HG03575 (cell line): ENCODE data around the gene NDFIP1.
"Not testable (repeated sequence)": the region's sequence is repeated elsewhere in the genome, so short reads cannot be mapped to it uniquely, and the experiment has no call there.

ENCODE experiments used
- ATAC-seq: cut with Tn5 transposase; IDR thresholded peaks from one replicate; pipeline ENCODE4 v1.9.1; 2021; ENCODE audit not compliant: unreplicated experiment, insufficient number of reproducible peaks, low FRiP score; ENCODE audit errors: extremely low read depth

Gene NDFIP1

GRCh38 chr5:142088855-142089479 lies 19.6 kb upstream of the NDFIP1 start:
- not testable (repeated sequence) for ATAC-seq

DNA sequence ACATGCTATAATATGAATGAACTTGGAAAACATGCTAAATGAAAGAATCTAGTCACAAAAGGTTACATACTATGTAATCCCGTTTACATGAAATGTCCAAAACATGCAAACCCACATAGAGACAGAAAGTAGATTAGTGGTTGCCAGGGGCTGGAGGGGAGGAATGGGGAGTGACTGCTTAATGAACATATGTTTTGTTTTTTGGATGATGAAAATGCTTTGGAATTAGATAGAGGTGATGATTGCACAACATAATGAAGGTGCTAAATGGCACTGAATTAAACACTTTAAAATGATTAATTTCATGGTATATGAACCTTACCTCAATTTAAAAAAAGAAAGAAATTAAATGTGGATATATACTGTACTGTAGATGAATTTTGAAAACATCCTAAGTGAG lies 17.6 kb upstream of the NDFIP1 start:
- no peak for ATAC-seq

- ATAC-seq = no peak
Observed at GRCh38 chr5:142091922-142092321, 16.7 kb upstream of the NDFIP1 start.

DNA sequence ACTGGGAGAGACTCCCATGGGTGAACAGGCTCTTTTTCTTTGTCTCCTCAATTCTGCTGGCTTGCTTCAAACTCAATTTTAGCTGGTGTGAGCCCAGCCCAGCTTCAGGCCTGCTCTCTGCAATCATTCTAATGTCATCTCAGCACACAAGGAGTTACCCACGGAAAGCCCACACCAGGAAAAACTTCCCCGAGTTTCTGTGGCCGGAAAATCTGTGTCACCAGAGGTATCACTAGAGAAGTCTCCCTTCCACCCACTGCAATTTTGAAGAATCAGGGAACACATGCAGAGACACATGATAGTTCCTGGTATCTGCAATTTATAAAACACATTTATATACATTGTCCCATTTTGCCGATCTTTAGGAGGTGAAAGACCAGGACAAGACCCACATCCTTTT lies 13.5 kb upstream of the NDFIP1 start:
- no peak for ATAC-seq

- ATAC-seq = no peak
Observed at GRCh38 chr5:142095651-142096330, 12.8 kb upstream of the NDFIP1 start.

- ATAC-seq = no peak
Observed at GRCh38 chr5:142096382-142096781, 12.2 kb upstream of the NDFIP1 start.

- ATAC-seq = no peak
Observed at GRCh38 chr5:142097681-142098080, 10.9 kb upstream of the NDFIP1 start.

DNA sequence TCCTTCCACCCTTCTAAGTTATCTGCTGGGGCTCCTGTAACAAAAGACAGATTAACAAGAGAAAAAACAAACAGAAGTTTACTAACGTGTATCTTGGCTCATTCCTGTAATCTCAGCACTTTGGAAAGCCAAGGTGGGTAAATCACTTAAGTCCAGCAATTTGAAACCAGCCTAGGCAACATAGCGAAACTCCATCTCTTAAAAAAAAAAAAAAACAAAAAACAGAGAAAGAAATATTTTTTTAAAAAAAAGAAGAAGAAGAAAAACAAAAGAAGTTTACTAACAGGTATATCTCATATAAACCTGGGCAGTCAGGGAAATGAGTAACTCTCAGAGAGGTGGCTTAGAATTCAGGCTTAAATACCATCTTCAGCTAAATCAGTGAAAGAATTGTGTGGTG lies 10.3 kb upstream of the NDFIP1 start:
- ATAC-seq = no peak

DNA sequence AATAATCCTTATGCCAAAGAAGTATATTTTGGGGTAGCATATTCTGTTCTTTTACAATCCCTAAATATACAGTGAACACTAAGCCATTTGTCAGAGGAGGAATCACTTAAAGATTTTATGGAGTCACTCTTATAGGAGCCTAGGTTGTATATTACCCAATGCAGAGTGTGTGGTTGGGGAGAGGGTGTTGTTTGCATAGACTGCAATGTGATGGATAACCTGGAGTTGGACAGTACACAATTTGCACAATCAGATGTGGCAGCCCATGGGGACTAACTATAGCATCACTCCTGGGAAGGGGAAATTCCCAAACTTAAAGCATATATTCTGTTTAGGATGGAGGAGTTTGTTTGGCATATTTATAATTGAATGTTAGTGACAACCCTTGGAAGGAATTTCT lies 9.6 kb upstream of the NDFIP1 start:
- ATAC-seq = no peak

DNA sequence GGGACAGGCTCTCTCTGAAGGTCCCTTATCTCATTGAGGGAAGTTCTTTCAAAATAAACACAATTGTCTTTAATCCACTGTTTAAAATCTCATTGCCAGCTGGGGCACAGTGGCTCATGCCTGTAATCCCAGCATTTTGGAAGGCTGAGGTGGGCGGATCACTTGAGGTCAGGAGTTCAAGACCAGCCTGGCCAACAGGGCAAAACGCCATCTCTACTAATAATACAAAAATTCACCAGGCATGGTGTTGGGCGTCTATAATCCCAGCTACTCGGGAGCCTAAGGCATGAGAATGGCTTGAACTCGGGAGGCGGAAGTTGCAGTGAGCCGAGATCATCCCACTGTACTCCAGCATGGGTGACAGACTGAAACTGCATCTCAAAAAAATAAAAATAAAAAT lies 8.3 kb upstream of the NDFIP1 start:
- ATAC-seq = no peak

DNA sequence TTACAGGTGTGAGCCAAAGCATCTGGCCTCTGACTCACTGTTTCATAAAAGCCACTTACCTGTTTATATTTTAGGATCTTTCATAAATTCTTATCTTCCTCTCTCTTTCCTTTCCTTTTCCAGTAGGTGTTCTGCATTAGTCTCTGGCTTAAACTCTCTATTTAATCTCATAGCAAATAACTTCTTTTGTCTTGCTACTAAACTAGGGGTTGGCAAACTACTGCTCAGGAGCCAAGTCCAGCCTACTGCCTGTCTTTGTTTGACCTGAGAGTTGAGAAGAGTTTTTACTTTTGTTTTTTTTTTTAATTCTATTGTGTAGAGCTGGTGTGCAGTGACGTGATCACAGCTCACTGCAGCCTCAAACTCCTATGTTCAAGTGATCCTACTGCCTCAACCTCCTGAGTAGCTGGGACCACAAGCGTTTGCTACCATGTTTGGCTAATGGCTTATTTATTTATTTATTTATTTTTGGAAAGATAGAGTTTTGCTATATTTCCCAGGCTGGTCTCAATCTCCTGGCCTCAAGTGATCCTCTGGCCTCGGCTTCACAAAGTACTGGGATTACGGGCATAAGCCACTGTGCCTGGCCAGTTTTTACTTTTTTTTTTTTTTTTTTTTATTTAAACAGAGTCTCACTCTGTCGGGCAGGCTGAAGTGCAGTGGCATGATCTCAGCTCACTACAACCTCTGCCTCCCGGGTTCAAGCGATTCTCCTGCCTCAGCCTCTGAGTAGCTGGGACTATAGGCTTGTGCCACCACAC lies 5.4 kb upstream of the NDFIP1 start:
- ATAC-seq = no peak

DNA sequence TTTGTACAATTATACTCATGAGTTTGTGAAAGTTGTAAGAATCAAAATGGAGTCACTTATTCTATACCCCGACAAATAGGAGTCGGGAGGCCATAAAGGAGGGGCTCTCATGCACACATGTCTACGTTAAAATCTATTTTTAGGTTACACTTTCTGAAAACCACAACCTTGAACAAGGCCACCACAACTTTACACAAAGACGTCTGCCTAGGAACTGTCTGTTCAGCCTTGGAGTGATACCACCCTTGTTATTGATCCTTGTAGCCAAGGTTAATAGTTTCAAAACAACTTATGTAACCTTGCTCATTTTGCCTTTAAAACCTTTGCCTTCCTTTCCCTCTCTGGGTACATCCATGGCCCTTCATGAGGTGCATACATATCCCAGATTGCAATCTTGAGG lies 4.1 kb upstream of the NDFIP1 start:
- ATAC-seq = no peak

DNA sequence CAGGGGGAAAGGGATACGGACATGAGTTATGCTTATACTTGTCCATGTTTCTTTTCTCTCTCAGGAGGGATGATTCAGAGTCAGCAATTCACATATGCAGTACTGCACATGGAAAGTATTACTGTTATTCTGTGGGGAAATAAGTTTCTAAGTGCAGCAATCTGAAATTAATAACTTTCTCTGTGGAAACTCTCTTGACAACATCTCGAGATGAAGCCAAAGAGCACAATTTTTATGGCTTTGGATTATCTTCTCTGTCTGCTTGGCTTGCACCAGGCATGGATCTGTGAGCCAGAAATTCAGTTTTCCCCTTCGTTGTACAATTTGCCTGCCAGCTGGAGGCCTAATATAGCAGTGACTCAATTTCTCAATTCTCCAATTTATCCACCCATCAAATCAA lies 2.5 kb upstream of the NDFIP1 start:
- ATAC-seq = no peak

DNA sequence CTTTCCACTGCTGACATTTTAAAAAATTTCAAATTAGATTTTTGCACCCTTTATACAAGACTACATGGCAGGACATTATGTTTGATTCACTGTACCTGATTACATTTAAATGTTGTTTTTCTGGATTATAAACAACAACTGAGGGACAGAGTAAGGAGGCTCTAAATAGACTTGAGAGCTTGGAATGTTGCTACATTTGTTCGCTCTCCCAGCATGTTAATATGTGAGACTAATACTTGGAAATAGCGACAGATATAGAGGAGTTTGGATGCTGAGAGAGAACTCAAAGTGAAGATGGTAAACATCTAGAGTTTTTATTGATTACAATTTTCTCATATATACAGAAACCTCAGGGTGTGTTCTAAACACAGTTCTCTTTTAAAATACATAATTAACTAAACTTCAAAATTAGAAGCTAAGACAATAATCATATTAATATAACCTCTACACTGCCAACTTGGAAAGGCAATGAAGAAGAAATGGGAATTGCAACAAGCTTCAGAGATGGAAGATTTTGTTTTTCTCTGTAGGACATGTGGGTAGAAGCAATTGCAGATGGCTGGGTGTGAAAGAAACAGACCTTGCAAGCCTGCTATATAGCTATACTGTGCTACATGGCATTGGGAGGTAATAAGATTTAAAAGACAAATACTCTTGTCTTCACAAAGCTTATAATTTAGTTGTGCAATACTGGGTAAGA lies 1.4 kb upstream of the NDFIP1 start:
- ATAC-seq = no peak

GRCh38 chr5:142107736-142108431 lies 695 bp upstream of the NDFIP1 start:
- ATAC-seq = no peak

GRCh38 chr5:142109331-142110045 lies 909 bp downstream of the NDFIP1 start:
- ATAC-seq = no peak

- no peak for ATAC-seq
Observed at GRCh38 chr5:142110046-142110531, 1.5 kb downstream of the NDFIP1 start.

GRCh38 chr5:142110988-142111687 lies 2.6 kb downstream of the NDFIP1 start:
- ATAC-seq = no peak
